Measurements from ENCODE around the gene MAGEA6.
"Not testable (repeated sequence)": the region's sequence is repeated elsewhere in the genome, so short reads cannot be mapped to it uniquely, and the experiment has no call there.

The MAGEA6 gene, protein sequence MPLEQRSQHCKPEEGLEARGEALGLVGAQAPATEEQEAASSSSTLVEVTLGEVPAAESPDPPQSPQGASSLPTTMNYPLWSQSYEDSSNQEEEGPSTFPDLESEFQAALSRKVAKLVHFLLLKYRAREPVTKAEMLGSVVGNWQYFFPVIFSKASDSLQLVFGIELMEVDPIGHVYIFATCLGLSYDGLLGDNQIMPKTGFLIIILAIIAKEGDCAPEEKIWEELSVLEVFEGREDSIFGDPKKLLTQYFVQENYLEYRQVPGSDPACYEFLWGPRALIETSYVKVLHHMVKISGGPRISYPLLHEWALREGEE

GRCh38 chrX:152769549-152770289 is at the start of gene MAGEA6:
Gene MAGEA6, minus strand, starts transcription at chrX:152769689. Its CDS starts 2,039 bp downstream, at chrX:152767650.
- DNase-seq = not testable (repeated sequence)

GRCh38 chrX:152819266-152819665 is 49.8 kb upstream of the MAGEA6 start:
- DNase-seq = no peak

- DNase-seq = no peak
These were observed 48.9 kb upstream of the MAGEA6 start for GRCh38 chrX:152818356-152818755.

DNA sequence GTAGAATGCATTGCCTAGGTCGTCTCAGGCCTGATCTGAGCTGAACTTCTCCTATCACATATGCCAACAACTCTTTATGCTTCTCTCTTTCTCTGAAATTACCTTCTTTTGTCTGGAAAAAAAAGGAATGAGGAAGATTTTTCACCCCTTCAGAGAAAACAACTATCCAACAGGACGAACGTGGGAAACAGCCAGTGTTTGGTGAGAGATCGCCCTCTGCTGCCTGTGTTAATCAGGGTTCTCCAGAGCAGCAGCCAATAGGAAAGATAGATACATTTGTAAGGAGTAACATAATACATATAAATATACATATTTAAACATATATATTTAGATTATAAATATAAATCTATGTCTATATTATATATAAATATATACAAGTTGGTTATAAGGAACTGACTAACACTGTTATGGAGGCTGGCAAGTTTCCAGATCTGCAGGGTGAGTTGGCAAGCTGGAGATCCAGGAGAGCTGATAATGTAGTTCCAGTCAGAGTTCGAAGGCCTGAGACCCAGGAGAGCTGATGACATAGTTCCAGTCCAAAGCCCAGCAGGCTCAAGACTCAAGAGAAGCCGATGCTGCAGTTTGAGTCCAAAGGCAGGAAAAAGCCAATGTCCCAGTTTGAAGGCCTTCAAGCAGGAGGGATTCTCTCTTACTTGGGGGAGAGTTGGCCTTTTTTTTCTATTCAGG is 47.7 kb upstream of the MAGEA6 start:
- no peak for DNase-seq

GRCh38 chrX:152814048-152814447 is 44.6 kb upstream of the MAGEA6 start:
- no peak for DNase-seq

GRCh38 chrX:152813206-152813605 is 43.7 kb upstream of the MAGEA6 start:
- DNase-seq = no peak

DNA sequence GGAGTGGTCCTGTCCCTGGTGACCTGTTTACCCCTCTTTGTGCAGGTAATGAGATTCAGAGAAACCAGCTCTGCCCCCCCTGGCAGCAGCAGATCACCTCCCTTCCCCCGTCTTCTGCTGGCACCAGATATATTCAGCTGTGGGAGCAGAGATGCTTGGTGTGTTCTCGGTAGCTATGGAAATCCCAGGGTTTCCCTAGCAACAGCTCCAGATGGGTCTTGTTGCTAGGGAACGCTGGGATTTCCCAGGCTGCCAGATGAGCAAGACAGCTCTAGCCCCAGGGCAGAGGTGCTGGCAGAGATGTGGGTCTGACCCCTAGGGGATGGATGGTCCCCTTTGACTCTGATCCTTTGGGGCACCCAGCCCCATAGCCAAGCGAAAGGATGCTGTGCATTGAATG is 40.9 kb upstream of the MAGEA6 start:
- DNase-seq = no peak

DNA sequence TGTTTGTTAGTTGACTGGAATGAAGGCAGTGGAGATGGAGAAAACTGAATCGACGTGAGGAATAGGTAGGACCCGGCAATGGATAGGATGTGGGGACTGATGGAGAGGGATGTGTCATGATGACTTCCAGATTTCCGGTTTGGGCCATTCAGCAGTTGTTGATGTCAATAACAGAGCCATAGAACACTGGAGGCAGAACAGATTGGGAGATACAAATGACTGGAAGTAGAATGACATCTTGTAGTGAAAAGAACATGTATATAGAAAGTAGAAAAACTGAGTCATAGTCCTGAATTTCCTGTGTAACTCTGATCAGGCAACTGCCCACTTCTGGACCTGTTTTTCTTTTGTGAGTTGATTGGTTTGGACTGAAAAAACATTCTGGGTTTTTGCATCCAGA is 36.5 kb upstream of the MAGEA6 start:
- DNase-seq = no peak

GRCh38 chrX:152798945-152799344 is 29.5 kb upstream of the MAGEA6 start:
- DNase-seq = no peak

GRCh38 chrX:152787062-152787461 is 17.6 kb upstream of the MAGEA6 start:
- DNase-seq = not testable (repeated sequence)

DNA sequence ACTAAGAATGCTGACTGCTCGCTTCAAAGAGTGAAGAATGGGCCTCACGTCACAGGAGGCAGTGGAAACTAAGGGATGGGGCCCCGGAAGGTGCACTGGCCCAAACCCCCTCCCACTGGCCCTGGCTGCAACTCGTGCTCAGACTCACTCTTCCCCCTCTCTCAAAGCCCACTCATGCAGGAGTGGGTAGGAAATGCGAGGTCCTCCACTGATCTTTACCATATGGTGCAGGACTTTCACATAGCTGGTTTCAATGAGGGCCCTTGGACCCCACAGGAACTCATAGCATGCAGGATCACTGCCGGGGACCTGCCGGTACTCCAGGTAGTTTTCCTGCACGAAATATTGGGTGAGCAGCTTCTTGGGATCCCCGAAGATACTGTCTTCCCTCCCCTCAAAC is 2.9 kb downstream of the MAGEA6 start:
- not testable (repeated sequence) for DNase-seq

DNA sequence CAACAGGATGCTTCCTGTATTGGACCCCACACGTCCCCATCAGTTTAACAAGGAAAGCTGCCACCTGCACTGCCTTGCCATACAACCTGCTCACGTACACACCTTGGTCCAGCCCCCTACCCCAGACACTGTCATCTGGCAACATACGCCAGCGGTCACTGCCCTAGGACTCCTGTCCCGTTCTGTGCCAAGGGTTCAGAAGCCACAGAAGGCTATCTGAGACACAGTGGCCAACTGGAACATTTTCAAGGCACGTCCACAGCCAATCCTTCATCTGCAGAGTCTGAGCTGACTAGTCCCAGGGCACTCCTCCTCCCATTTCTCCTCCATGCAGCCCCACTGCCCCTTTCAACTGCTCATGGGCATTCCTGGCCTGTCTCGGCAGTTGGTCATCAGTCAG is 7.9 kb downstream of the MAGEA6 start:
- not testable (repeated sequence) for DNase-seq

GRCh38 chrX:152759544-152759943 is 9.9 kb downstream of the MAGEA6 start:
- DNase-seq = not testable (repeated sequence)

DNA sequence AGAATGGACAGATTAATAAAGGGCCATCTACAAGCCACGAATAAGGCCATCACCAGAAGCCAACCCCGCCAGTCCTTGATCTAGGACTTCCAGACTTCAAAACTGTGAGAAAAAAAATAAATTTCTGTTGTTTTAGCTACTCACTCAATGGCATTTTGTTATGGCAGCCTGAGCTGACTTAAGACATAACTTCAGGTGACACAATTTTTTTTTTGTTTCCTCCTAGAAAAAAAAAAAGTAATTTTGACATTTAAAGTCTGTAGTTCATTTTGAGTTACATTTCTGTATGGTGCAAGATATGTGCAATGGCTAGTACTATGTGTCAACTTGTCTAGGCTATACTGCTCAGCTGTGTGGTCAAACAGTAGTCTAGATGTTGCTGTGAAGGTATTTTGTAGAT is 10.6 kb downstream of the MAGEA6 start, which contains the start of gene CSAG3:
TSS of gene CSAG3 (plus strand) at position 301 of the 400 bp plus-strand sequence.
- not testable (repeated sequence) for DNase-seq

DNA sequence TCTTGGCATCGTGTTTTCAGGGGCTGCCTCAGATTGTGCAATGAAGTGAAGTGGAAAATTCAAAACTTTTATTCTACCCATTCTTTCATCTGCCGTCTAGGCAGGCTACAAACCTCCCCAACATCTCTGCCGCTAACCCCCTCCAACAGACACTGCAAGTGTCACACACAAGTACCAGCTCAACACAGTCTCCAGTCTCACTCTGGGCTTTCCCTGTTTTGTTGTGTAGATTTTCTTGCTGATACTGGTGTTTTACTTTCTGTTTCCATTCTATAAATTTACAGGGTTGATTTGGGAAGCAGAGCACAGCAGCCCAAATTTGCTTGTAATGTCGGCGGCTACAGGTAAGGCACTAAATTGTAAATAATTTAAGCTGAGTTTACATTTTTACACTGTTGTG is 14.6 kb downstream of the MAGEA6 start:
- DNase-seq = not testable (repeated sequence)

GRCh38 chrX:152753686-152754650 is 15.5 kb downstream of the MAGEA6 start, which contains the start of gene MAGEA2:
Gene MAGEA2, minus strand, starts transcription at chrX:152753842. Its CDS starts 2,479 bp downstream, at chrX:152751363.
- not testable (repeated sequence) for DNase-seq

- no peak for DNase-seq
These were observed 30.9 kb downstream of the MAGEA6 start for GRCh38 chrX:152738560-152738959.

DNA sequence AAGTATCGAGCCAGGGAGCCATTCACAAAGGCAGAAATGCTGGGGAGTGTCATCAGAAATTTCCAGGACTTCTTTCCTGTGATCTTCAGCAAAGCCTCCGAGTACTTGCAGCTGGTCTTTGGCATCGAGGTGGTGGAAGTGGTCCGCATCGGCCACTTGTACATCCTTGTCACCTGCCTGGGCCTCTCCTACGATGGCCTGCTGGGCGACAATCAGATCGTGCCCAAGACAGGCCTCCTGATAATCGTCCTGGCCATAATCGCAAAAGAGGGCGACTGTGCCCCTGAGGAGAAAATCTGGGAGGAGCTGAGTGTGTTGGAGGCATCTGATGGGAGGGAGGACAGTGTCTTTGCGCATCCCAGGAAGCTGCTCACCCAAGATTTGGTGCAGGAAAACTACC is 33.0 kb downstream of the MAGEA6 start:
- not testable (repeated sequence) for DNase-seq

- DNase-seq = no peak
These were observed 33.5 kb downstream of the MAGEA6 start for GRCh38 chrX:152735860-152736511.

DNA sequence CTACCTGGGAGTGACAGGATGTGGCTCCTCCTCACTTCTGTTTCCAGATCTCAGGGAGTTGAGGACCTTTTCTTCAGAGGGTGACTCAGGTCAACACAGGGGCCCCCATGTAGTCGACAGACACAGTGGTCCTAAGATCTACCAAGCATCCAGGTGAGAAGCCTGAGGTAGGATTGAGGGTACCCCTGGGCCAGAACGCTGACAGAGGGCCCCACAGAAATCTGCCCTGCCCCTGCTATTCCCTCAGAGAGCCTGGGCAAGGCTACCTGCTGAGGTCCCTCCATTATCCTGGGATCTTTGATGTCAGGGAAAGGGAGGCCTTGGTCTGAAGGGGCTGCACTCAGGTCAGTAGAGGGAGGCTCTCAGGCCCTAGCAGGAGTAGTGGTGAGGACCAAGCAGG is 34.4 kb downstream of the MAGEA6 start:
- DNase-seq = no peak

- not testable (repeated sequence) for DNase-seq
These were observed 35.2 kb downstream of the MAGEA6 start for GRCh38 chrX:152734143-152734858.

Data from CD4-positive, alpha-beta T cell treated with Interleukin-12 subunit alpha and Interleukin-12 subunit beta, for 1 hour (primary cell).